Epithelial cell of esophagus (primary cell): ENCODE data around the gene CD2BP2.

Experiments used
- DNase-seq: peaks from one replicate; pipeline ENCODE4 v3.0.0; 2010; ENCODE audit warnings: low read depth
- H3K4me3 ChIP-seq: 2 replicates; pipeline ENCODE4 v1.5.1; 2011; ENCODE audit warnings: mild to moderate bottlenecking, low read length, control low read depth
- CTCF ChIP-seq: IDR thresholded peaks from 2 replicates; pipeline ENCODE4 v1.5.1; 2011; ENCODE audit warnings: low read depth, mild to moderate bottlenecking, low read length, control low read depth, inconsistent platforms; ENCODE audit not compliant: insufficient read depth; ENCODE audit errors: missing control alignments

CD2BP2 gene

GRCh38 chr16:30377050-30377811 is 22.1 kb upstream of the CD2BP2 start:
- no peak for TF ChIP-seq CTCF
- DNase-seq, result no peak
- H3K4me3 ChIP-seq, result peak overlapping the region; percentile 70

GRCh38 chr16:30376461-30376902 is 21.4 kb upstream of the CD2BP2 start:
- no peak for DNase-seq
- TF ChIP-seq CTCF, result no peak
- no peak overlapping the region for H3K4me3 ChIP-seq

GRCh38 chr16:30375864-30376263 is 20.8 kb upstream of the CD2BP2 start:
- H3K4me3 ChIP-seq, result no peak overlapping the region
- no peak for TF ChIP-seq CTCF
- no peak for DNase-seq

- no peak for TF ChIP-seq CTCF
- no peak for DNase-seq
- H3K4me3 ChIP-seq, result no peak within 1 kb of the TSS
Observed at GRCh38 chr16:30374538-30374937, 19.4 kb upstream of the CD2BP2 start, which contains the start of gene MYL11. Gene MYL11 (plus strand): TSS chr16:30374802. CDS start chr16:30374858, 56 bp downstream.

- DNase-seq, result no peak
- no peak overlapping the region for H3K4me3 ChIP-seq
- TF ChIP-seq CTCF, result no peak
Observed at GRCh38 chr16:30372725-30373124, 17.6 kb upstream of the CD2BP2 start.

- no peak overlapping the region for H3K4me3 ChIP-seq
- no peak for TF ChIP-seq CTCF
- DNase-seq, result no peak
Observed at GRCh38 chr16:30372038-30372712, 17.1 kb upstream of the CD2BP2 start.
